Aorta (tissue), 5 donors: ENCODE data around the gene SMIM24. TPM values are rescaled to one million over a fixed set of nuclear protein-coding genes. Genes with fewer than 3 reads are reported as not detected.

Source experiments
- ATAC-seq: fragments of 200-7000 bp; cut with Tn5 transposase; one replicate; pipeline ENCODE4 v1.9.1; 2022; ENCODE audit warnings: moderate library complexity; ENCODE audit not compliant: low FRiP score
- DNase-seq, 2 donors: peaks; one replicate each; pipeline ENCODE4 v3.0.0-alpha.2; 2020
- H3K27ac ChIP-seq, 2 donors: one replicate each; pipeline ENCODE4 v1.5.1; 2013; ENCODE audit warnings: low read length in 2 of 2, mild to moderate bottlenecking in 2 of 2, moderate library complexity in 2 of 2, control low read depth in 1 of 2, inconsistent platforms in 1 of 2, low read depth in 1 of 2
- H3K27me3 ChIP-seq, 2 donors: one replicate each; pipeline ENCODE4 v1.6.1; 2013; ENCODE audit warnings: control low read depth in 1 of 2, low read length in 1 of 2, mild to moderate bottlenecking in 1 of 2, moderate library complexity in 1 of 2; ENCODE audit not compliant: insufficient read depth in 2 of 2, control insufficient read depth in 1 of 2
- H3K36me3 ChIP-seq, 2 donors: one replicate each; pipeline ENCODE4 v1.6.1; 2013; ENCODE audit warnings: control low read depth in 1 of 2, low read length in 1 of 2, mild to moderate bottlenecking in 1 of 2; ENCODE audit not compliant: insufficient read depth in 2 of 2, control insufficient read depth in 1 of 2
- H3K4me1 ChIP-seq, 2 donors: one replicate each; pipeline ENCODE4 v1.6.1; 2013; ENCODE audit warnings: low read length in 2 of 2, control low read depth in 1 of 2, mild to moderate bottlenecking in 1 of 2, moderate library complexity in 1 of 2; ENCODE audit not compliant: insufficient read depth in 2 of 2, control insufficient read depth in 1 of 2
- H3K4me3 ChIP-seq, 2 donors: one replicate each; pipeline ENCODE4 v1.5.1; 2013; ENCODE audit warnings: low read length in 2 of 2, control low read depth in 1 of 2, mild to moderate bottlenecking in 1 of 2
- H3K9me3 ChIP-seq: one replicate; pipeline ENCODE4 v1.6.1; 2013; ENCODE audit warnings: mild to moderate bottlenecking, low read length; ENCODE audit not compliant: control insufficient read depth
- WGBS, 2 donors: extraction: QIAGEN DNeasy Blood & Tissue Kit; methylation state at CpG; one replicate each; pipeline ENCODE4 v1.1.7; 2013; 5-methylcytosine and 5-hydroxymethylcytosine counted together
- intact Hi-C, 2 donors: fragments of 100-400 bp; cut with DNase I; formaldehyde crosslinking; loops; one replicate each; pipeline versions ENCODE4 v1.14.2 to v1.15.0; 2022
- polyA plus RNA-seq, 2 donors: library from polyadenylated mRNA; stranded (reverse); fragments of 200-250 nt; gene quantifications; one replicate each; pipeline ENCODE4 v1.2.3, GENCODE V29; 2013
- total RNA-seq, 2 donors: library from RNA; stranded (reverse); fragmentation: NEBNext Ultra II Directional; extraction: Animal tissue kit (Norgen Biotek cat#: 25700); gene quantifications; one replicate each; pipeline ENCODE4 v1.2.1, GENCODE V29; 2021
- donor health status: healthy with polysubstance abuse.
- donor health status: Bipolar disorder and iron deficiency.
- donor health status: DM: no; HTN: no; CAD: no.
- donor health status: DM: no; HTN: no; CAD: no.
- donor health status: DM: yes; HTN: yes; CAD: no.

The SMIM24 gene
- total and polyA plus RNA-seq, 4 donors: 0.67 to 62.6 TPM; not detected in 2

GRCh38 chr19:3503036-3503572 lies 22.8 kb upstream of the SMIM24 start:
- H3K4me1 ChIP-seq: peaks cover 0 to 4% of the 10 kb centered on the region in 2 donors
- H3K36me3 ChIP-seq: no peaks in the 10 kb centered on the region
- no peaks in the 10 kb centered on the region for H3K27me3 ChIP-seq
- no peak overlapping the region for H3K27ac ChIP-seq
- 85 to 87% methylated on average over 13 of the region's 13 CpGs for WGBS, 2 donors
- no peak for DNase-seq
- no peak for ATAC-seq
- no peaks in the 10 kb centered on the region for H3K9me3 ChIP-seq
- no peak overlapping the region for H3K4me3 ChIP-seq
- intact Hi-C loops: no loop called here

- WGBS, 2 donors: 84 to 85% methylated on average over 3 of the region's 3 CpGs
- Histone ChIP-seq H3K27ac (no peak overlapping the region), H3K36me3 (no peaks in the 10 kb centered on the region), H3K27me3 (no peaks in the 10 kb centered on the region), H3K4me3 (no peak overlapping the region), H3K9me3 (no peaks in the 10 kb centered on the region), H3K4me1 (peaks cover 0 to 4% of the 10 kb centered on the region in 2 donors)
- no peak for ATAC-seq
- DNase-seq: no peak
- intact Hi-C loops: no loop called here
Observed at GRCh38 chr19:3501780-3502179, 21.5 kb upstream of the SMIM24 start.

GRCh38 chr19:3500429-3501101 lies 20.2 kb upstream of the SMIM24 start, which contains the start of gene DOHH:
DOHH (minus strand) TSS chr19:3500674; CDS start chr19:3496814, 3,860 bp downstream.
- intact Hi-C loops: no loop called here
- WGBS, 2 donors: 0 to 1% methylated on average over 52 of the region's 52 CpGs

GRCh38 chr19:3499738-3500428 lies 19.6 kb upstream of the SMIM24 start:
- no peak for DNase-seq
- H3K9me3 ChIP-seq: no peaks in the 10 kb centered on the region
- intact Hi-C loops: no loop called here
- H3K4me3 ChIP-seq: peak overlapping the region; percentile 80 to 91
- H3K4me1 ChIP-seq: peaks cover 0 to 4% of the 10 kb centered on the region in 2 donors
- H3K27ac ChIP-seq: peak overlapping the region in 1 of 2 donors; percentile 95
- H3K36me3 ChIP-seq: no peaks in the 10 kb centered on the region
- WGBS, 2 donors: 20 to 25% methylated on average over 18 of the region's 18 CpGs
- H3K27me3 ChIP-seq: no peaks in the 10 kb centered on the region
- peak; percentile 19 for ATAC-seq

More at GRCh38 chr19:3500429-3501101, 20.2 kb upstream of the SMIM24 start, which contains the start of gene DOHH:
- DNase-seq: peak; percentile 97 to 98
- Histone ChIP-seq H3K27ac (peak within 1 kb of the TSS in 1 of 2 donors; percentile 95), H3K9me3 (no peaks in the 10 kb centered on the region), H3K27me3 (no peaks in the 10 kb centered on the region), H3K4me3 (peak within 1 kb of the TSS; percentile 80 to 91), H3K36me3 (no peaks in the 10 kb centered on the region), H3K4me1 (peaks cover 0 to 4% of the 10 kb centered on the region in 2 donors)
- ATAC-seq: peak; percentile 95

- 94 to 96% methylated on average over 5 of the region's 5 CpGs for WGBS, 2 donors
- no peak for DNase-seq
- no peak overlapping the region for H3K4me3 ChIP-seq
- intact Hi-C loops: no loop called here
- H3K9me3 ChIP-seq: no peaks in the 10 kb centered on the region
- H3K36me3 ChIP-seq: no peaks in the 10 kb centered on the region
- no peak overlapping the region for H3K27ac ChIP-seq
- peaks cover 0 to 4% of the 10 kb centered on the region in 2 donors for H3K4me1 ChIP-seq
- H3K27me3 ChIP-seq: no peaks in the 10 kb centered on the region
- ATAC-seq: no peak
Observed at GRCh38 chr19:3497757-3498520, 17.6 kb upstream of the SMIM24 start.

GRCh38 chr19:3496392-3497273 lies 16.3 kb upstream of the SMIM24 start:
- WGBS, 2 donors: 95% methylated on average over 31 to 32 of the region's 32 CpGs
- H3K4me3 ChIP-seq: no peak overlapping the region
- no peak for ATAC-seq
- H3K27me3 ChIP-seq: no peaks in the 10 kb centered on the region
- H3K4me1 ChIP-seq: peaks cover 0 to 4% of the 10 kb centered on the region in 2 donors
- H3K27ac ChIP-seq: no peak overlapping the region
- intact Hi-C loops: no loop called here
- no peaks in the 10 kb centered on the region for H3K36me3 ChIP-seq
- no peaks in the 10 kb centered on the region for H3K9me3 ChIP-seq
- DNase-seq: no peak

GRCh38 chr19:3494559-3494958 lies 14.2 kb upstream of the SMIM24 start:
- Histone ChIP-seq H3K9me3 (no peaks in the 10 kb centered on the region), H3K4me3 (no peak overlapping the region), H3K27ac (no peak overlapping the region), H3K36me3 (no peaks in the 10 kb centered on the region), H3K4me1 (no peaks in the 10 kb centered on the region), H3K27me3 (no peaks in the 10 kb centered on the region)
- WGBS, 2 donors: 94 to 96% methylated on average over 18 of the region's 18 CpGs
- no peak for ATAC-seq
- no peak for DNase-seq
- intact Hi-C loops: no loop called here

- H3K4me1 ChIP-seq: no peaks in the 10 kb centered on the region
- no peaks in the 10 kb centered on the region for H3K36me3 ChIP-seq
- ATAC-seq (no peak), DNase-seq (no peak)
- WGBS, 2 donors: 82 to 83% methylated on average over 15 of the region's 15 CpGs
- no peaks in the 10 kb centered on the region for H3K9me3 ChIP-seq
- H3K27ac ChIP-seq: no peak overlapping the region
- intact Hi-C loops: no loop called here
- H3K4me3 ChIP-seq: no peak overlapping the region
- no peaks in the 10 kb centered on the region for H3K27me3 ChIP-seq
Observed at GRCh38 chr19:3494051-3494450, 13.7 kb upstream of the SMIM24 start.
